Testis (tissue), 3 donors: ENCODE data around the gene FRMD6. TPM values are rescaled to one million over a fixed set of nuclear protein-coding genes. Genes with fewer than 3 reads are reported as not detected.
A peak's percentile ranks its signal among the peaks of the same experiment; 100 is the strongest.

Experiments used
- DNase-seq: peaks from one replicate; pipeline ENCODE4 v3.0.0-alpha.2; 2019
- H3K27ac ChIP-seq, 2 donors: fragments of 200-600 bp; sonication (generic); one replicate each; pipeline ENCODE4 v1.5.1; 2019
- H3K27me3 ChIP-seq: fragments of 200-600 bp; sonication (generic); one replicate; pipeline ENCODE4 v1.5.1; 2019
- H3K36me3 ChIP-seq: fragments of 200-600 bp; sonication (generic); one replicate; pipeline ENCODE4 v1.5.1; 2017; ENCODE audit warnings: low read depth; ENCODE audit errors: missing control alignments
- H3K4me1 ChIP-seq: fragments of 200-600 bp; sonication (generic); one replicate; pipeline ENCODE4 v1.5.1; 2019
- H3K4me3 ChIP-seq, 2 donors: fragments of 200-600 bp; sonication (generic); one replicate each; pipeline ENCODE4 v1.5.1; 2017 to 2019
- H3K9me3 ChIP-seq: fragments of 200-600 bp; sonication (generic); one replicate; pipeline ENCODE4 v1.5.1; 2017
- POLR2A ChIP-seq: fragments of 450-650 bp; IDR thresholded peaks from one replicate; pipeline ENCODE4 v1.6.1; 2017; ENCODE audit warnings: antibody characterized with exemption, mild to moderate bottlenecking, moderate library complexity
- WGBS, 2 donors: methylation state at CpG; one replicate each; pipeline ENCODE4 v1.1.5; 2018; 5-methylcytosine and 5-hydroxymethylcytosine counted together
- intact Hi-C: fragments of 100-400 bp; cut with DNase I; formaldehyde crosslinking; loops from one replicate; pipeline ENCODE4 v1.15.1; 2023; ENCODE audit warnings: low total_unique reads
- polyA plus RNA-seq: library from polyadenylated mRNA; stranded (reverse); fragments of 350-450 nt; fragmentation: Illumina TruSeq; extraction: RNeasy Lipid Tissue Mini Kit (QIAGEN cat#74804); gene quantifications from one replicate; pipeline ENCODE4 v1.2.3, GENCODE V29; 2014; ENCODE audit warnings: low read depth, low replicate concordance; ENCODE audit not compliant: insufficient read depth
- total RNA-seq, 2 donors: library from RNA; depleted of rRNA; stranded (reverse); fragments of >200 nt; gene quantifications; one replicate each; pipeline ENCODE4 v1.2.3, GENCODE V29; 2016
- TF ChIP-seq, protein P1 (sequence below), 3 experiments: fragments of 450-650 bp in 2 of 3; fragments of 200-600 bp in 1 of 3; sonication (generic) in 1 of 3; IDR thresholded peaks; one replicate each; pipeline ENCODE4 v1.5.1; 2016 to 2019; ENCODE audit warnings: antibody characterized with exemption in 3 of 3, mild to moderate bottlenecking in 2 of 3, moderate library complexity in 1 of 3

Gene FRMD6
- total and polyA plus RNA-seq, 3 donors from 2014 or later: 59.2 to 71.3 (median 67.0) TPM

DNA sequence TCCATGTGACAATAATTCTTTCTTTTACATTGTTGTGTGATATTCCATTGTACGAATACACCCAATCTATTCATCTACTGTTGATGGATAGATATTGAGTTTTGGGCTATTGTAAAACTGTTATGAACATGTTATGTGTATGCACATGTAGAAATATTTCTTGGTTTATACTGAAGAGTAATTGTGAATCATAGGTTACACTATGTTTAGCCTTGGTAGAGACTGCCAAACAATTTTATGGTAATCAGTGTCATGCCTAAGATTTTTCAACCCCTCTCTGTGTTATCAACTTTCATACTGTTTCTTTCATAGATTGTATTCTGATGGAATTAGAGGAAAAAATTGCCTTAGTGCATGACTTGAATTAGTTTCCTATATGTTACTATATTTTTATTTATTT lies 39.5 kb downstream of the FRMD6 start:
- intact Hi-C loops: no loop called here
- WGBS, 2 donors: 91 to 97% methylated on average over 1 of the region's 1 CpG
- Histone ChIP-seq H3K27me3 (no peaks in the 10 kb centered on the region), H3K4me3 (no peak overlapping the region), H3K9me3 (no peaks in the 10 kb centered on the region), H3K27ac (no peak overlapping the region), H3K36me3 (no peaks in the 10 kb centered on the region), H3K4me1 (no peaks in the 10 kb centered on the region)
- TF ChIP-seq POLR2A: no peak
- TF ChIP-seq, protein P1, sequence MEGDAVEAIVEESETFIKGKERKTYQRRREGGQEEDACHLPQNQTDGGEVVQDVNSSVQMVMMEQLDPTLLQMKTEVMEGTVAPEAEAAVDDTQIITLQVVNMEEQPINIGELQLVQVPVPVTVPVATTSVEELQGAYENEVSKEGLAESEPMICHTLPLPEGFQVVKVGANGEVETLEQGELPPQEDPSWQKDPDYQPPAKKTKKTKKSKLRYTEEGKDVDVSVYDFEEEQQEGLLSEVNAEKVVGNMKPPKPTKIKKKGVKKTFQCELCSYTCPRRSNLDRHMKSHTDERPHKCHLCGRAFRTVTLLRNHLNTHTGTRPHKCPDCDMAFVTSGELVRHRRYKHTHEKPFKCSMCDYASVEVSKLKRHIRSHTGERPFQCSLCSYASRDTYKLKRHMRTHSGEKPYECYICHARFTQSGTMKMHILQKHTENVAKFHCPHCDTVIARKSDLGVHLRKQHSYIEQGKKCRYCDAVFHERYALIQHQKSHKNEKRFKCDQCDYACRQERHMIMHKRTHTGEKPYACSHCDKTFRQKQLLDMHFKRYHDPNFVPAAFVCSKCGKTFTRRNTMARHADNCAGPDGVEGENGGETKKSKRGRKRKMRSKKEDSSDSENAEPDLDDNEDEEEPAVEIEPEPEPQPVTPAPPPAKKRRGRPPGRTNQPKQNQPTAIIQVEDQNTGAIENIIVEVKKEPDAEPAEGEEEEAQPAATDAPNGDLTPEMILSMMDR (IDR thresholded peaks at IDR 0.05): no peak
- no peak for DNase-seq

DNA sequence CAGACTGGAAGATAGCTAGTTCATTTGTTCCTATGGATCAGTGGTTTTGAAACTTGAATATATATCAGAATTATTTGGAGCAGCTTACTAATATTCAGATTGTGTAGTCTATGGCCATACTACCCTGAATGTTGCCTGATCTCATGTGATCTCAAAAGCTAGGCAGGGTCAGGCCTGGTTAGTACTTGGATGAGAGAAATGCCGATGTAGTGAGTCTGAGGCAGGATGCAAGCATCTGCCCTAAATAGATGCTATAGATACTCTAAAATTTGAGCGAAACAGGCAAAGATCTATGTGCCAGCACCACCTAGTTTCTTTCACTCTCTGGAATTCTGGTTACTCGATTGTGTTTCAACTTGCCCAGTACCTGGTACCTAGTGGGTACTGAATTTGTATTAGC lies 40.9 kb downstream of the FRMD6 start:
- no peaks in the 10 kb centered on the region for H3K9me3 ChIP-seq

DNA sequence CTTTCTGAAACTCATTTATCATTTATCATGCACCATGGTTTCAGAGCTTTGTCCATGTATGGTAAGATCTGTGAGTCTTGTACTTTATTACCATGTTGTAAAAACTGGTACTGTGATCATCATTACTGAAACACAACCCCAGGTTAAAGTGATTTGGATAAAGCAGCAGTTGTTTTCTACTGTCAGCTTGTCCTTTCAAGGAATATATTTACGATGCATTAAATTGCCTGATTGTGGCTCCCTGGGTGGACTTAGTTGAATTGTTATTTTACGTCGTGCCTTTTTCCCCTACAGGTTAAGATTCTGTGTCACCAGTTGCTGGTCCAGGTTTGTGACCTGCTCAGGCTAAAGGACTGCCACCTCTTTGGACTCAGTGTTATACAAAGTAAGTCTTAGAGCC lies 46.1 kb downstream of the FRMD6 start:
- intact Hi-C loops: no loop called here
- Histone ChIP-seq H3K27me3 (no peaks in the 10 kb centered on the region), H3K36me3 (no peaks in the 10 kb centered on the region), H3K4me3 (no peak overlapping the region), H3K9me3 (no peaks in the 10 kb centered on the region), H3K4me1 (peaks cover 4% of the 10 kb centered on the region), H3K27ac (no peak overlapping the region)
- WGBS, 2 donors: 73 to 81% methylated on average over 3 of the region's 3 CpGs
- DNase-seq: no peak
- TF ChIP-seq, protein P1 (IDR thresholded peaks at IDR 0.05): no peak
- TF ChIP-seq POLR2A: no peak

More for the DNA sequence above, 40.9 kb downstream of the FRMD6 start:
- 93 to 98% methylated on average over 3 of the region's 3 CpGs for WGBS, 2 donors
- Histone ChIP-seq H3K27ac (no peak overlapping the region), H3K27me3 (no peaks in the 10 kb centered on the region), H3K4me1 (no peaks in the 10 kb centered on the region), H3K4me3 (no peak overlapping the region), H3K36me3 (no peaks in the 10 kb centered on the region)
- DNase-seq: no peak
- no peak for TF ChIP-seq POLR2A
- TF ChIP-seq, protein P1 (IDR thresholded peaks at IDR 0.05): no peak
- intact Hi-C loops: no loop called here

DNA sequence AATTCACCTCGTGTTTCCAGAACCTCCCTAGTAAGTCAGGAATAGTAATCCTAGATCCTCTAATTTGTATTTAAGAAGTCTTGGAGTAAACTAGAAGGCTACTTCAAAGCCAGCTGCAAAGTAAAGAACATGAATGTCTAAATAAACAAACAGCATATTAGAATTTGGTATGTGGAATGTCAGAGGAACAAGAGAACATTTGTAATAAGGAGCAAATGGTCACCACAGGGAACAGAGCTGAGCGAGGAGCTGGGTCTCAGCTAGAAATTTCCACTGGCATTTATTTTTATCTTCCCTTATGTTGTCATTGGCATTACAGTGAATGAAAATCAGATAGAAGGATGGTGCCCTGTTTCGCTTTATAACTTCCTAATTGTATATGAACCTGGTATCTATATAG lies 50.2 kb downstream of the FRMD6 start:
- 56 to 58% methylated on average over 3 of the region's 3 CpGs for WGBS, 2 donors

DNA sequence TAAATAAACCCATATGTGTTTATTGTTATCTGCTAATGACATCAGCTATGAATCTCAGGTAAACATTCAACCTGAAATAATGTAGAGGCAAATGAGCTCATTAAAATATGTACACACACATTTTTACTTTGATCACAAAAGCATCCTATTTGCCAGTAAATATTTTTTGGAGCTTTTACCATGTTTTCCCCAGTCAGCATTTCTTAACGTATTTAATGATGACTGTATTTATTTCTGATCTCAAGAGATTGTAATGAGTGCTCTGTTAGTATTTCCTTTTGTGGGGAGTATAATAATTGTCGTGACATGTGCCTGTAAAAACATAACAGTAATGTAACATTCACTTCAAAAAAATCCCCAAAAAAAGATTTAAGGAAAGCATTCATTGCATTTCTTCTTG lies 52.1 kb downstream of the FRMD6 start:
- no peak for DNase-seq
- H3K27ac ChIP-seq: no peak overlapping the region
- H3K27me3 ChIP-seq: no peaks in the 10 kb centered on the region
- WGBS, 2 donors: 85 to 94% methylated on average over 2 of the region's 2 CpGs
- H3K4me3 ChIP-seq: no peak overlapping the region
- peaks cover 4% of the 10 kb centered on the region for H3K4me1 ChIP-seq
- no peaks in the 10 kb centered on the region for H3K9me3 ChIP-seq
- no peaks in the 10 kb centered on the region for H3K36me3 ChIP-seq
- no peak for TF ChIP-seq POLR2A
- TF ChIP-seq, protein P1 (IDR thresholded peaks at IDR 0.05): no peak
- intact Hi-C loops: no loop called here

More for the DNA sequence above, 50.2 kb downstream of the FRMD6 start:
- intact Hi-C loops: no loop called here
- Histone ChIP-seq H3K36me3 (no peaks in the 10 kb centered on the region), H3K4me1 (peaks cover 4% of the 10 kb centered on the region), H3K9me3 (no peaks in the 10 kb centered on the region), H3K27ac (peak overlapping the region in 1 of 2 donors; percentile 14), H3K27me3 (no peaks in the 10 kb centered on the region), H3K4me3 (no peak overlapping the region)
- no peak for TF ChIP-seq POLR2A
- TF ChIP-seq, protein P1 (IDR thresholded peaks at IDR 0.05): no peak
- no peak for DNase-seq
